Loucy (cell line): Measurements from ENCODE around the gene TDRD9.

ENCODE experiments used
- EZH2phosphoT487 ChIP-seq: fragments of 200-600 bp; IDR thresholded peaks from 2 replicates; pipeline ENCODE4 v1.6.1; 2018; ENCODE audit warnings: antibody characterized with exemption, mild to moderate bottlenecking, moderate library complexity, borderline replicate concordance
- TF ChIP-seq, protein P1 (sequence below): fragments of 200-600 bp; sonication (generic); conservative IDR thresholded peaks from 2 replicates; pipeline ENCODE4 v1.5.1; 2014; ENCODE audit warnings: mild to moderate bottlenecking, antibody characterized with exemption, low read length

DNA sequence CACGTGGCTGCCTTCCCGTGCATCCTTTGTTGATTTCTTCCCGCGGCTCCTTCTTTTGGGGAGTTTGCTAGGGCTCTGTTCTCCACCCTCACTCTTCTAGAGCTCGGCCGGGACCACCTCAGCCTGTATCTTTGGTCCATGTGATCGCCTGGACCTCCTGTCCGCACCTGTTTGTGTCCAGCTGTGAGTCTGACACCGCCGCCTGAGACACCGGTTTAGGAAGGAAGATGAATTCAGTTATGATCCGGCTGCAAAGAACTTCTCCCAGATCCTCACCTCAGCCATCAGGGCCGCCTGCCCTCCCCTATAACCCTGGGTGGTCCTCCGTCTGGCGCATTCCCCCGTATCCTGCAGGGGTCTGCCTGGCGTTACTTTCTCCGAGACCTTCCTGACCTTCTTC lies 690 bp upstream of the TDRD9 start:
- TF ChIP-seq, protein P1, sequence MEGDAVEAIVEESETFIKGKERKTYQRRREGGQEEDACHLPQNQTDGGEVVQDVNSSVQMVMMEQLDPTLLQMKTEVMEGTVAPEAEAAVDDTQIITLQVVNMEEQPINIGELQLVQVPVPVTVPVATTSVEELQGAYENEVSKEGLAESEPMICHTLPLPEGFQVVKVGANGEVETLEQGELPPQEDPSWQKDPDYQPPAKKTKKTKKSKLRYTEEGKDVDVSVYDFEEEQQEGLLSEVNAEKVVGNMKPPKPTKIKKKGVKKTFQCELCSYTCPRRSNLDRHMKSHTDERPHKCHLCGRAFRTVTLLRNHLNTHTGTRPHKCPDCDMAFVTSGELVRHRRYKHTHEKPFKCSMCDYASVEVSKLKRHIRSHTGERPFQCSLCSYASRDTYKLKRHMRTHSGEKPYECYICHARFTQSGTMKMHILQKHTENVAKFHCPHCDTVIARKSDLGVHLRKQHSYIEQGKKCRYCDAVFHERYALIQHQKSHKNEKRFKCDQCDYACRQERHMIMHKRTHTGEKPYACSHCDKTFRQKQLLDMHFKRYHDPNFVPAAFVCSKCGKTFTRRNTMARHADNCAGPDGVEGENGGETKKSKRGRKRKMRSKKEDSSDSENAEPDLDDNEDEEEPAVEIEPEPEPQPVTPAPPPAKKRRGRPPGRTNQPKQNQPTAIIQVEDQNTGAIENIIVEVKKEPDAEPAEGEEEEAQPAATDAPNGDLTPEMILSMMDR, result no peak
- TF ChIP-seq EZH2phosphoT487, result no peak
